LNCAP (cell line): ENCODE measurements around the gene LSM3.

Experiments
- CTCF ChIP-seq: fragments of 450-650 bp; IDR thresholded peaks from 2 replicates; pipeline ENCODE4 v1.5.1; 2017; ENCODE audit warnings: mild to moderate bottlenecking

LSM3 gene

GRCh38 chr3:14204515-14205284 lies 26.1 kb downstream of the LSM3 start:
- TF ChIP-seq CTCF, result no peak

GRCh38 chr3:14206548-14207177 lies 28.0 kb downstream of the LSM3 start:
- TF ChIP-seq CTCF, result no peak

GRCh38 chr3:14208168-14208567 lies 29.6 kb downstream of the LSM3 start:
- no peak for TF ChIP-seq CTCF

GRCh38 chr3:14208977-14209394 lies 30.4 kb downstream of the LSM3 start:
- TF ChIP-seq CTCF, result no peak

- no peak for TF ChIP-seq CTCF
These were observed 31.1 kb downstream of the LSM3 start for GRCh38 chr3:14209581-14210289.

GRCh38 chr3:14210290-14210688 lies 31.7 kb downstream of the LSM3 start:
- no peak for TF ChIP-seq CTCF

- no peak for TF ChIP-seq CTCF
These were observed 32.4 kb downstream of the LSM3 start for GRCh38 chr3:14210843-14211594.
